Endothelial cell (in vitro differentiated cells): ENCODE results near the gene KBTBD13. TPM values are rescaled to one million over a fixed set of nuclear protein-coding genes. Genes with fewer than 3 reads are reported as not detected.

ENCODE experiments used
- DNase-seq: peaks from one replicate; pipeline ENCODE4 v3.0.0; 2021; ENCODE audit warnings: low spot score
- H3K27ac Mint-ChIP-seq: one replicate; pipeline ENCODE4 v1.8.0; 2021; ENCODE audit warnings: mixed read lengths, inconsistent platforms; ENCODE audit not compliant: unreplicated experiment
- H3K27me3 Mint-ChIP-seq: one replicate; pipeline ENCODE4 v1.8.0; 2021; ENCODE audit warnings: mild to moderate bottlenecking, moderate library complexity, mixed read lengths, inconsistent platforms; ENCODE audit not compliant: unreplicated experiment
- H3K36me3 Mint-ChIP-seq: one replicate; pipeline ENCODE4 v1.8.0; 2021; ENCODE audit warnings: mild to moderate bottlenecking, low read depth, mixed read lengths, inconsistent platforms; ENCODE audit not compliant: unreplicated experiment
- H3K4me1 Mint-ChIP-seq: one replicate; pipeline ENCODE4 v1.8.0; 2021; ENCODE audit warnings: mild to moderate bottlenecking, mixed read lengths, inconsistent platforms; ENCODE audit not compliant: unreplicated experiment
- H3K4me3 Mint-ChIP-seq: one replicate; pipeline ENCODE4 v1.8.0; 2021; ENCODE audit warnings: mild to moderate bottlenecking, mixed read lengths, inconsistent platforms; ENCODE audit not compliant: unreplicated experiment
- H3K9me3 Mint-ChIP-seq: one replicate; pipeline ENCODE4 v1.8.0; 2021; ENCODE audit warnings: mixed read lengths, inconsistent platforms; ENCODE audit not compliant: unreplicated experiment
- total RNA-seq: library from RNA; stranded (reverse); fragmentation: NEBNext Ultra II Directional; extraction: Animal tissue kit (Norgen Biotek cat#: 25700); gene quantifications from one replicate; pipeline ENCODE4 v1.2.1, GENCODE V29; 2021; ENCODE audit not compliant: unreplicated experiment
- TF ChIP-seq, protein P1 (sequence below): fragments of 200-600 bp; sonication (generic); IDR thresholded peaks from one replicate; pipeline ENCODE4 v1.5.0; 2021; ENCODE audit warnings: antibody characterized with exemption; ENCODE audit not compliant: unreplicated experiment

Gene KBTBD13
- total RNA-seq, 1 donor from 2014 or later, result not detected

DNA sequence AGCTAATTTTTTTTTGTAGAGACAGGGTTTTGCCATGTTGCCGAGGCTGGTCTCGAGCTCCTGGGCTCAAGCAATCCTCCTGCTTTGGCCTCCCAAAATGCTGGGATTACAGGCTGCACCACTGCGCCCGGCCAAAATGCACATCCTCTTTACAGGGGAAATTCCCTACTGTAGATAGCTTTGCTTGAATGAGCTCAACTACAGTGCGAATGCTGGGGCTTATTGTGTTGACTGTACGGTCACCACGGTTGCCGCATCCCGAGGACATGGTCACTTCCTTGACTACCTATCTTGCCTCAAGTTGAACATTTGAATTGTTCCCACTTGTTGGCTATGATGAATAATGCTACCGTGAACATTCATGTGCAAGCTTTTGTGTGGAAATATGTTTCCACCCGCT is 41.8 kb upstream of the KBTBD13 start:
- TF ChIP-seq, protein P1, sequence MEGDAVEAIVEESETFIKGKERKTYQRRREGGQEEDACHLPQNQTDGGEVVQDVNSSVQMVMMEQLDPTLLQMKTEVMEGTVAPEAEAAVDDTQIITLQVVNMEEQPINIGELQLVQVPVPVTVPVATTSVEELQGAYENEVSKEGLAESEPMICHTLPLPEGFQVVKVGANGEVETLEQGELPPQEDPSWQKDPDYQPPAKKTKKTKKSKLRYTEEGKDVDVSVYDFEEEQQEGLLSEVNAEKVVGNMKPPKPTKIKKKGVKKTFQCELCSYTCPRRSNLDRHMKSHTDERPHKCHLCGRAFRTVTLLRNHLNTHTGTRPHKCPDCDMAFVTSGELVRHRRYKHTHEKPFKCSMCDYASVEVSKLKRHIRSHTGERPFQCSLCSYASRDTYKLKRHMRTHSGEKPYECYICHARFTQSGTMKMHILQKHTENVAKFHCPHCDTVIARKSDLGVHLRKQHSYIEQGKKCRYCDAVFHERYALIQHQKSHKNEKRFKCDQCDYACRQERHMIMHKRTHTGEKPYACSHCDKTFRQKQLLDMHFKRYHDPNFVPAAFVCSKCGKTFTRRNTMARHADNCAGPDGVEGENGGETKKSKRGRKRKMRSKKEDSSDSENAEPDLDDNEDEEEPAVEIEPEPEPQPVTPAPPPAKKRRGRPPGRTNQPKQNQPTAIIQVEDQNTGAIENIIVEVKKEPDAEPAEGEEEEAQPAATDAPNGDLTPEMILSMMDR, result no peak
- Mint-ChIP-seq H3K36me3 (no peaks in the 10 kb centered on the region), H3K27ac (no peak overlapping the region), H3K9me3 (no peaks in the 10 kb centered on the region), H3K27me3 (peaks cover 2% of the 10 kb centered on the region), H3K4me3 (no peak overlapping the region), H3K4me1 (peaks cover 16% of the 10 kb centered on the region)
- DNase-seq, result no peak

DNA sequence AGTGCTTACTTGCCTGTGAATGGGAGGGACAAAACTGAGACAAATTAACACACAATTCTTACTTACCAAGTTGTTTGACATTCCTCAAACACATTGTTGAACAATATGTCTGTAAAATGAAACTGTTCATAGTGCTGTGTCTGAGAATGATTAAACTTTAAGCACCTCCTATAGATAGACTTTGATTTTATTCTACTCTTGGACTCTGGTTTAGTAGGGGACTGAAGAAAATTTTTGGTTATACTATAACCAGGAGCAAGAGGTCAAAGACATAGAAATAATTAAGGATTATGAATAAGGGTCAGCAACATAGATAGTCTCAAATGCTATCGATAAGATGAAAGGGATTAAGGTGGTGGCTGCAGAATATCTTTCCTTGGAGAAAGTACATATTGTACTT is 39.2 kb upstream of the KBTBD13 start:
- H3K27me3 Mint-ChIP-seq, result no peaks in the 10 kb centered on the region
- H3K4me1 Mint-ChIP-seq, result peaks cover 13% of the 10 kb centered on the region
- DNase-seq, result no peak
- no peak overlapping the region for H3K27ac Mint-ChIP-seq
- H3K4me3 Mint-ChIP-seq, result no peak overlapping the region
- H3K9me3 Mint-ChIP-seq, result no peaks in the 10 kb centered on the region
- TF ChIP-seq, protein P1, result no peak
- no peaks in the 10 kb centered on the region for H3K36me3 Mint-ChIP-seq

- H3K4me3 Mint-ChIP-seq, result no peak overlapping the region
- no peaks in the 10 kb centered on the region for H3K36me3 Mint-ChIP-seq
- no peak overlapping the region for H3K27ac Mint-ChIP-seq
- TF ChIP-seq, protein P1, result no peak
- no peak for DNase-seq
- H3K27me3 Mint-ChIP-seq, result no peaks in the 10 kb centered on the region
- no peaks in the 10 kb centered on the region for H3K9me3 Mint-ChIP-seq
- H3K4me1 Mint-ChIP-seq, result peaks cover 2% of the 10 kb centered on the region
Observed at GRCh38 chr15:65038428-65038827, 38.1 kb upstream of the KBTBD13 start.

GRCh38 chr15:65038836-65039235 is 37.7 kb upstream of the KBTBD13 start:
- Mint-ChIP-seq H3K9me3 (no peaks in the 10 kb centered on the region), H3K4me1 (no peaks in the 10 kb centered on the region), H3K36me3 (no peaks in the 10 kb centered on the region), H3K4me3 (no peak overlapping the region), H3K27ac (no peak overlapping the region), H3K27me3 (peaks cover under 1% of the 10 kb centered on the region)
- no peak for DNase-seq
- TF ChIP-seq, protein P1, result no peak

GRCh38 chr15:65040461-65040860 is 36.1 kb upstream of the KBTBD13 start:
- no peak for DNase-seq
- H3K36me3 Mint-ChIP-seq, result no peaks in the 10 kb centered on the region
- H3K4me3 Mint-ChIP-seq, result no peak overlapping the region
- peaks cover 2% of the 10 kb centered on the region for H3K27me3 Mint-ChIP-seq
- TF ChIP-seq, protein P1, result no peak
- no peak overlapping the region for H3K27ac Mint-ChIP-seq
- no peaks in the 10 kb centered on the region for H3K4me1 Mint-ChIP-seq
- H3K9me3 Mint-ChIP-seq, result no peaks in the 10 kb centered on the region
